Transverse colon (tissue), 4 donors: ENCODE results near the gene LCT. TPM values are rescaled to one million over a fixed set of nuclear protein-coding genes. Genes with fewer than 3 reads are reported as not detected.

Experiments used
- DNase-seq: peaks from one replicate; pipeline ENCODE4 v3.0.0-alpha.2; 2019
- H3K27ac ChIP-seq, 4 donors: fragments of 200-600 bp; sonication (generic); 2 replicates each; pipeline ENCODE4 v1.5.1; 2016 to 2018; ENCODE audit warnings: inconsistent platforms in 4 of 4
- H3K27me3 ChIP-seq: fragments of 200-600 bp; sonication (generic); 2 replicates; pipeline ENCODE4 v1.5.1; 2017; ENCODE audit warnings: inconsistent platforms
- H3K36me3 ChIP-seq, 4 donors: fragments of 200-600 bp; sonication (generic); 2 replicates each; pipeline ENCODE4 v1.5.1; 2017 to 2019; ENCODE audit warnings: inconsistent platforms in 4 of 4
- H3K4me1 ChIP-seq, 4 donors: fragments of 200-600 bp; sonication (generic); 2 replicates each; pipeline ENCODE4 v1.5.1; 2017 to 2020; ENCODE audit warnings: inconsistent platforms in 4 of 4
- H3K4me3 ChIP-seq, 4 donors: fragments of 200-600 bp; sonication (generic); 1 replicate in 1 of 4; 2 replicates in 3 of 4; pipeline versions ENCODE4 v1.5.1 to v1.6.1; 2017 to 2019; ENCODE audit warnings: inconsistent platforms in 4 of 4
- H3K9me3 ChIP-seq, 2 donors: fragments of 200-600 bp; sonication (generic); 2 replicates each; pipeline ENCODE4 v1.5.1; 2017 to 2019; ENCODE audit warnings: inconsistent platforms in 2 of 2
- CTCF ChIP-seq, 5 experiments: fragments of 200-600 bp in 3 of 5; fragments of 450-650 bp in 2 of 5; sonication (generic) in 3 of 5; IDR thresholded peaks; 1 replicate in 2 of 5; 2 replicates in 3 of 5; pipeline ENCODE4 v1.5.1; 2016 to 2017; ENCODE audit warnings: antibody characterized with exemption in 5 of 5, inconsistent platforms in 3 of 5, mild to moderate bottlenecking in 2 of 5, moderate library complexity in 1 of 5
- EP300 ChIP-seq: sonication (generic); formaldehyde crosslinking; IDR thresholded peaks from one replicate; pipeline ENCODE4 v1.6.1; 2017; ENCODE audit warnings: antibody characterized with exemption, low read depth
- POLR2A ChIP-seq: fragments of 450-650 bp; IDR thresholded peaks from one replicate; pipeline ENCODE4 v1.6.1; 2016; ENCODE audit warnings: antibody characterized with exemption, mild to moderate bottlenecking, moderate library complexity
- POLR2AphosphoS5 ChIP-seq, 3 donors: sonication (generic); formaldehyde crosslinking; IDR thresholded peaks; one replicate each; pipeline ENCODE4 v1.6.1; 2016; ENCODE audit warnings: antibody characterized with exemption in 3 of 3
- WGBS, 2 donors: methylation state at CpG; one replicate each; pipeline ENCODE4 v1.1.5; 2018; ENCODE audit warnings: low coverage in 1 of 2; 5-methylcytosine and 5-hydroxymethylcytosine counted together
- in situ Hi-C, 4 donors: fragments of 200-750 bp; cut with MboI; loops; one replicate each; pipeline versions ENCODE4 v1.15.0 to v1.15.1; 2017; ENCODE audit warnings: low sequenced_read_pairs in 3 of 4, low pct_ligation_motif_present in 1 of 4, low pct_unique_long_range_greater_than_20kb in 1 of 4
- intact Hi-C: fragments of 100-400 bp; cut with DNase I; formaldehyde crosslinking; loops from one replicate; pipeline ENCODE4 v1.15.1; 2023; ENCODE audit warnings: low total_unique reads
- total RNA-seq, 4 donors: library from RNA; depleted of rRNA; stranded (reverse); fragments of >200 nt; gene quantifications; one replicate each; pipeline ENCODE4 v1.1.0, GENCODE V29; 2016

The LCT gene
- total RNA-seq, 4 donors from 2014 or later: 0.32 TPM; not detected in 3

GRCh38 chr2:135820003-135820618, 16.9 kb downstream of the LCT start:
- Histone ChIP-seq H3K27ac (no peak overlapping the region), H3K36me3 (no peaks in the 10 kb centered on the region), H3K4me1 (no peaks in the 10 kb centered on the region), H3K4me3 (no peak overlapping the region), H3K9me3 (peaks cover 0 to 4% of the 10 kb centered on the region in 2 donors), H3K27me3 (no peaks in the 10 kb centered on the region)
- 68 to 80% methylated on average over 1 to 9 of the region's 9 CpGs for WGBS, 2 donors
- intact Hi-C loops (no loop called here), in situ Hi-C loops (no loop called here)
- no peak for TF ChIP-seq POLR2AphosphoS5 (IDR thresholded peaks at IDR 0.05)
- TF ChIP-seq EP300: no peak
- TF ChIP-seq CTCF (IDR thresholded peaks at IDR 0.05): no peak
- no peak for TF ChIP-seq POLR2A
- no peak for DNase-seq

GRCh38 chr2:135818937-135819610, 17.9 kb downstream of the LCT start:
- no peaks in the 10 kb centered on the region for H3K4me1 ChIP-seq
- peak; percentile 35 for DNase-seq
- peaks cover 0 to 4% of the 10 kb centered on the region in 2 donors for H3K9me3 ChIP-seq
- in situ Hi-C loops (no loop called here), intact Hi-C loops (no loop called here)
- TF ChIP-seq POLR2A (no peak), EP300 (no peak), POLR2AphosphoS5 (IDR thresholded peaks at IDR 0.05) (no peak), CTCF (IDR thresholded peaks at IDR 0.05) (peak in 4 of 5 experiments; percentile 6 to 18 (median 13))
- no peak overlapping the region for H3K4me3 ChIP-seq
- no peaks in the 10 kb centered on the region for H3K36me3 ChIP-seq
- whole genome bisulfite sequencing, 2 donors: 66 to 100% methylated on average over 3 to 8 of the region's 8 CpGs
- no peak overlapping the region for H3K27ac ChIP-seq
- no peaks in the 10 kb centered on the region for H3K27me3 ChIP-seq

- WGBS, 2 donors: 88 to 92% methylated on average over 2 to 4 of the region's 4 CpGs
Observed at GRCh38 chr2:135817951-135818350, 19.0 kb downstream of the LCT start.

GRCh38 chr2:135817466-135817865, 19.5 kb downstream of the LCT start:
- Histone ChIP-seq H3K36me3 (no peaks in the 10 kb centered on the region), H3K4me3 (no peak overlapping the region), H3K9me3 (peaks cover 0 to under 1% of the 10 kb centered on the region in 2 donors), H3K4me1 (no peaks in the 10 kb centered on the region), H3K27ac (no peak overlapping the region), H3K27me3 (no peaks in the 10 kb centered on the region)
- DNase-seq: no peak
- intact Hi-C loops (no loop called here), in situ Hi-C loops (no loop called here)
- 90% methylated on average over 16 of the region's 18 CpGs; no CpG with 5 or more reads in 1 of the 2 donors for WGBS, 2 donors
- no peak for TF ChIP-seq CTCF (IDR thresholded peaks at IDR 0.05)
- TF ChIP-seq POLR2AphosphoS5 (IDR thresholded peaks at IDR 0.05): no peak
- no peak for TF ChIP-seq EP300
- no peak for TF ChIP-seq POLR2A

More at GRCh38 chr2:135817951-135818350, 19.0 kb downstream of the LCT start:
- Histone ChIP-seq H3K27me3 (no peaks in the 10 kb centered on the region), H3K4me3 (no peak overlapping the region), H3K27ac (no peak overlapping the region), H3K9me3 (peaks cover 0 to 4% of the 10 kb centered on the region in 2 donors), H3K36me3 (no peaks in the 10 kb centered on the region), H3K4me1 (no peaks in the 10 kb centered on the region)
- in situ Hi-C loops: no loop called here
- intact Hi-C loops: no loop called here
- no peak for DNase-seq
- TF ChIP-seq EP300 (no peak), POLR2AphosphoS5 (IDR thresholded peaks at IDR 0.05) (no peak)
